ENCODE measurements around the gene TMCO6. TPM values are rescaled to one million over a fixed set of nuclear protein-coding genes. Genes with fewer than 3 reads are reported as not detected.

The TMCO6 gene
- total and polyA plus RNA-seq, 2 of the 4 experiments (the other 2 are of a cell fraction): 6.6 to 10.6 TPM

DNA sequence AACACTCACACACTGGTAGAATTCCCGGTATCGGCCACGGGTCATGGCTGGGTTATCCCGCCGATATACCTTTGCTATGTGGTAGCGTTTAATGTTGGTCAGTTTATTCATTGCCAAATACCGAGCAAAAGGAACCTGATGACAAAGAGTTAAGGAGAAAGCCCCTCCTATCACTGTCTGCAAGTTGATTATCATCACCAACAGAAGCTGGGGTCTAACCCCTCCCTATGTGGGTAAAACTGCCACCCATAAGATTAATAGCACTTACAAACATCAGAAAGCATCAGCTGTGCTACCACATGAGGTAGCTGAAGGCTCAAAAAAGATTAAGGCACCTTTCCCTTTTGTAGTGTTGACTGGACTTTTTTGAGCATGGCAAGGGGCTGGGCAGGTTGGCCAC, 39.7 kb downstream of the TMCO6 start:
- peaks cover 53% of the 10 kb centered on the region for H3K36me3 ChIP-seq (ENCODE audit: control insufficient read depth, insufficient read depth, low read length)
- no peak overlapping the region for H3K18ac ChIP-seq (ENCODE audit: low read depth, low read length)
- H3K9me1 ChIP-seq (ENCODE audit: insufficient read depth, low read length): no peaks in the 10 kb centered on the region
- no peaks in the 10 kb centered on the region; a peak in 3 of 4 replicates for H3K79me1 ChIP-seq (ENCODE audit: low read depth in 1 of 2, low read length in 2 of 2)
- no peaks in the 10 kb centered on the region for H3K4me1 ChIP-seq (ENCODE audit: control insufficient read depth, insufficient read depth, low read length)
- no peak overlapping the region for H4K5ac ChIP-seq (ENCODE audit: low read depth, low read length)
- DNase-seq (no peak), ATAC-seq (ENCODE audit: low read depth) (no peak)
- no peak overlapping the region for H3K27ac ChIP-seq (ENCODE audit: insufficient read depth, low read length)
- H2AK9ac ChIP-seq (replicated peaks; ENCODE audit: low read depth, low read length, poor library complexity): no peak overlapping the region
- no peaks in the 10 kb centered on the region for H3K27me3 ChIP-seq (ENCODE audit: control insufficient read depth, insufficient read depth, low read length)
- no peak overlapping the region for H3K4ac ChIP-seq (ENCODE audit: low read depth, low read length)
- ChIA-PET POLR2A (ENCODE audit: unreplicated experiment) (no interaction called here), CTCF (no interaction called here)
- no peak overlapping the region for H3K56ac ChIP-seq (ENCODE audit: extremely low read depth, insufficient read depth, low read length)
- no peak overlapping the region for H2AFZ ChIP-seq (replicated peaks; ENCODE audit: low read length, poor library complexity)
- BruUV-seq (replicated peaks): no TSS peak
- no peak overlapping the region for H2BK15ac ChIP-seq (ENCODE audit: low read depth, low read length)
- H3K4me3 ChIP-seq (ENCODE audit: insufficient read depth, low read depth, low read length): no peak overlapping the region
- dilution Hi-C loops (cut with HindIII; ENCODE audit: low sequenced_read_pairs, unreplicated experiment) (no loop called here), in situ Hi-C loops (cut with MboI; ENCODE audit: low sequenced_read_pairs) (loop anchor here (25.0 kb wide), 1 partner anchor 908 kb away; no protein-coding TSS in a partner anchor), intact Hi-C loops (cut with micrococcal nuclease) (no loop called here)
- no peak overlapping the region for H3K9ac ChIP-seq (ENCODE audit: low read depth, low read length)
- H3K14ac ChIP-seq (replicated peaks; ENCODE audit: low read depth, low read length): no peak overlapping the region
- TF ChIP-seq POLR2A (IDR thresholded peaks at IDR 0.05; ENCODE audit: low read depth, low read length) (no peak), MAFK (IDR thresholded peaks at IDR 0.05; ENCODE audit: low read depth, low read length) (no peak), MAZ (IDR thresholded peaks at IDR 0.05; ENCODE audit: borderline replicate concordance, low read depth, low read length) (no peak), FOS (IDR thresholded peaks at IDR 0.05; ENCODE audit: low read depth, low read length) (no peak), MXI1 (IDR thresholded peaks at IDR 0.05; ENCODE audit: borderline replicate concordance, low read depth, low read length) (no peak)
- no CpG with 5 or more reads among the region's 7 CpGs for WGBS, 2 experiments (ENCODE audit: extremely low coverage in 2 of 2, insufficient read length in 1 of 2)
- no peaks in the 10 kb centered on the region; the same call in 1 of the 2 replicates for H4K20me1 ChIP-seq (ENCODE audit: insufficient read depth, low read length)
- H2AK5ac ChIP-seq (ENCODE audit: low read depth, low read length): no peak overlapping the region
- no peak overlapping the region for H3K4me2 ChIP-seq (ENCODE audit: low read depth, low read length)
- H2BK20ac ChIP-seq (ENCODE audit: low read depth, low read length): no peak overlapping the region
- no peak overlapping the region for H4K8ac ChIP-seq (ENCODE audit: low read depth in 2 of 2, low read length in 2 of 2)
- H4K91ac ChIP-seq (ENCODE audit: insufficient read depth, low read depth, low read length): no peak overlapping the region
- no peak overlapping the region for H2BK5ac ChIP-seq (ENCODE audit: low read depth, low read length, poor library complexity, severe bottlenecking)
- no peak overlapping the region for H3K23ac ChIP-seq (ENCODE audit: low read depth, low read length)
- H2BK120ac ChIP-seq (ENCODE audit: low read depth, low read length): no peak overlapping the region
- H3K9me3 ChIP-seq (ENCODE audit: control insufficient read depth, insufficient read depth, low read length): no peaks in the 10 kb centered on the region

All from IMR-90 (cell line).